NCI-H146 treated with DMSO at 0.1 percent for 48 hours (cell line): ENCODE results near the gene SV2C.
"Not testable (repeated sequence)": the region's sequence is repeated elsewhere in the genome, so short reads cannot be mapped to it uniquely, and the experiment has no call there.

Source experiments
- DNase-seq: peaks from one replicate; lab custom pipeline; 2025; ENCODE audit not compliant: unreplicated experiment; lab: John Stamatoyannopoulos, UW

The SV2C gene

GRCh38 chr5:76292620-76293322 is 209.6 kb downstream of the SV2C start:
- no peak for DNase-seq

- no peak for DNase-seq
Observed at GRCh38 chr5:76294573-76294972, 211.4 kb downstream of the SV2C start.

- DNase-seq: no peak
Observed at GRCh38 chr5:76298852-76299251, 215.7 kb downstream of the SV2C start.

DNA sequence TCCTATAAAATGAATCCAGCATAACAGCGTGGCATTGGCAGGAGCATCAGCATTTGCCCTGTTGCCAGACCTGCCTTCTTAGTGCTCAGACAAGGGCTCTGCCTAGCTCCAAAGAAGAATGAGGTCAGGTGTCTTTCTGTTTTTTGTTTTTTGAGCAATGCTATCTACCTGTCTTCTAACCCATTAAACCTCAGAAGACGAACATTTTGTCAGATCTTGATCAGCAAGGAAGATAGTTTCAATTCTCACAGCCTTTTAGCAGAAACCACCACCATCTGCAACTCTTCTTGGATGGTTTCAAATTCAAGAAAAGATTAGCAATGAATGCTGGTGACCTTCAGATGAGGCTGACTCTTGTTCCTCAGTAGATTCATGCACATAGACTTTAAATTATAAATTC is 216.4 kb downstream of the SV2C start:
- DNase-seq: no peak

DNA sequence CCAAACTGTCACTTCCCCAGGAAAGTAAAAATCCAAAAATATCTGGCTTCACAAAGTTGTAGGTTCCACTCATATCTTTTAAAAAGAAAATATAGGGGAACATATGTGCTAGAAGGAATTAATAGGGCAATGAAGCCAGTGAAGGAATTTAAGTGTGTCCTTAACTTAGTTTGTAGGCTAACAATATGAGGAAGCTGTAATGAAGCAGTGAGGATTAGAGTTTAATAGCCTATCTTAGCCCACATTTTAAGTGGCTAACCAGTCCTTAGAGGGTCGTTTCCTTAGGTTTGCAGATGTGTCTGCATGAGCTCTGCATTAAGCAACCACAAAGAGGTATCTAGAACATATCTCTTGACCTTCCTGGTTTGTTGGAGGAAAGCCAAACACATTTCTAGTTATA is 218.7 kb downstream of the SV2C start:
- not testable (repeated sequence) for DNase-seq

- not testable (repeated sequence) for DNase-seq
Observed at GRCh38 chr5:76302661-76303060, 219.5 kb downstream of the SV2C start.

- peak; percentile 3 for DNase-seq
Observed at GRCh38 chr5:76303921-76304320, 220.7 kb downstream of the SV2C start.

DNA sequence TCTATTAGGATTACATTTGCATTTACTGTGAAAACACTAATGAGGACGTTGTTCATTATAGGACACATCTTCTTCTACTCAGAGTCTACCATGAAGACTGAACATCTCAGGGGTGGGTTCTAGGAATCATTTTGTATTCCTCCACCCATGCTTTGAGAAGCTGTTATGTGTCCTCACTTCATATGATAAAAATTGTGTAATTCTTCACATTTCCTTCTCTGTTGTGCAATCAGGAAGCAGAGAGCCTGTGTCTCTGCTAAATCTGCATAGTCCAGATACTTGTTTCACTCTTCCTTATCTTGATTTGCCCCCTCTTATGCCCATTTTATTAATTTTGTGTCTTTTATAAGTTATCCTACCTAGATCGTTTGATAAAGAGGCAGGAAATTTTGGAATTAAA is 222.1 kb downstream of the SV2C start:
- no peak for DNase-seq

GRCh38 chr5:76305775-76306174 is 222.6 kb downstream of the SV2C start:
- no peak for DNase-seq

DNA sequence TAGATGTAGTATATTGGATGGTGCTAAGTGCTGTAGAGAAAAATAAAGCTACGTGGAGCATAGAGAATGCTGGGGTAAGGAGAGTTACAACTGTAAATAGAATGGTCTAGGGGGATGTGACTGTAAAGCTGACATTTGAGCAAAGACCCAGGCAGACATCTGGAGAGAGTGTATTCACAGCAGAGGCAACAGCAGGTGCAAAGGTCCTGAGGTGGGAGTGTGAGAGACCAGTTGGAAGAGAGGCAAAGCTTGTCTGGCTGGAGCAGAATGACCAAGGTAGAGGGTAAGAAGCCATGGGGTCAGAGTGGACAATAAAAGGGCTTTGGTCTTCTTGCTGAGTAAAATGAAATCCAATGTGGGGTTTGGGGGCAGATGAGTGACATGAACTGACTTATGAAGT is 227.0 kb downstream of the SV2C start:
- DNase-seq: no peak

- no peak for DNase-seq
Observed at GRCh38 chr5:76312783-76313182, 229.6 kb downstream of the SV2C start.

GRCh38 chr5:76314643-76315042 is 231.5 kb downstream of the SV2C start:
- DNase-seq: no peak

DNA sequence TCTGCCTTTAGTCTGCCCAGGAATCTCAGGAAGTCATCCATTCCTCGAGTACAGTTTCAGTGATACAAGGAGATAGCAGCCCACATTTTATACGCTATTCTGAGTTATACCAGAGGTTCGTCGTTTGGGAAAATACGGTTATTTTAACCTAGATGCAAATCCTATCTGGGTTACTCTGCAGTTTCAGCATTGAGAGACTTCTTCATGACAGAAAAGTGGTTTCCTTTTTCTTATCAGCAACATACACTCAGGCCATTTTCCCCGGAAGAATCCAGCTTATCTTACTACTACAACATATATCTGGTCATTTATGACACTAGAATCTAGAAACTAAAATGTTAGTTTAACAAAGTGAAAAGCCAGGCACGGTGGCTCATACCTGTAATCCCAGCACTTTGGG is 236.5 kb downstream of the SV2C start:
- DNase-seq: no peak

DNA sequence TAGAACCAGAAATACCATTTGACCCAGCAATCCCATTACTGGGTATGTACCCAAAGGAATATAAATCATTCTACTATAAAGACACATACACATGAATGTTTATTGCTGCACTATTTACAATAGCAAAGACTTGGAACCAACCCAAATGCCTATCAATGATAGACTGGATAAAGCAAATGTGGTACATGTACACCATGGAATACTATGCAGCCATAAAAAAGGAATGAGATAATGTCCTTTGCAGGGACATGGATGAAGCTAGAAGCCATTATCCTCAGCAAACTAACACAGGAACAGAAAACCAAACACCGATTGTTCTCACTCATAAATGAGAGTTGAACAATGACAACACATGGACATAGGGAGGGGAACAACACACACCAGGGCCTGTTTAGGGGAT is 240.3 kb downstream of the SV2C start:
- not testable (repeated sequence) for DNase-seq

DNA sequence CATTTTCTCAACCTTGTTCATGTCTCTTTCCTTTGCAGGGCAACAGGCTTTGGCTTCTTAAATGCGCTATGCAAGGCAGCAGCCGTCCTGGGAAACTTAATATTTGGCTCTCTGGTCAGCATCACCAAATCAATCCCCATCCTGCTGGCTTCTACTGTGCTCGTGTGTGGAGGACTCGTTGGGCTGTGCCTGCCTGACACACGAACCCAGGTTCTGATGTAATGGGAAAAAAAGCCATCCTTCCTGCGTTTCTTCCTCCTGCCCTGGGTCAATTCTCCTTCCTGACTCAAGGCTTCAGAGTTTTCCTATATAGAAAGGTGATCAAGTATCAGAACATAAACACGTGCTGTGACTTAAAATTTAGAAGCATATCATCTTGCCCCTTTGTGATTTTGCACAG is 242.1 kb downstream of the SV2C start:
- DNase-seq: no peak

DNA sequence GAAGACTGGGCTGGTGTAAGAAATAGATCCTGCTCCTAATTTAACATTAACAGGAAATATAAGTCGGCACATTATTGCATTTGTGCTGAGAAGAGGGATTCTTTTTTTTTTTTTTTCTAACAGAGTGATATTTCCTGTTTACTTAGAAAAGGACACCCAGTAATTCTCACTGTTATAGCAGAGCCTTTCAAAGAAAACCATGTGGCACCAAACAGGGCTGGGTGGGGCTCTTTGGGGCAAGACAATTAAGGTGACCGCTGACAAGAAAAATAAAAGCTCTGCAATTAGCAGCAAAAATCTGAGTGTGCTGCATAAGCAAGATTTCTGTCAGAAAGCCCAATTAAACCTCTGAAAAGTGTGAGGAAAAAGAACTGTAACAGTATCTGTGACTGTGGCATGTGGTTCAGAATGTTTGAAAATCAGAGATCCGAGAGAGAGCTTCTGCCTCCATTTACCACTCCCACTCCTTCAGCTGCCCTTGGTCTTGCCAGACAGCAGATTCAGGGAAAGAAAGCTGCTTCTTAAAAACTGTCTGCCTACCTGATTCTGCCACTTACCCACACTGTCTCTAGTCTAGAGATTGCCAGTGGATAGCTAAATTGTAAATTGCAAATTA is 242.8 kb downstream of the SV2C start:
- no peak for DNase-seq

DNA sequence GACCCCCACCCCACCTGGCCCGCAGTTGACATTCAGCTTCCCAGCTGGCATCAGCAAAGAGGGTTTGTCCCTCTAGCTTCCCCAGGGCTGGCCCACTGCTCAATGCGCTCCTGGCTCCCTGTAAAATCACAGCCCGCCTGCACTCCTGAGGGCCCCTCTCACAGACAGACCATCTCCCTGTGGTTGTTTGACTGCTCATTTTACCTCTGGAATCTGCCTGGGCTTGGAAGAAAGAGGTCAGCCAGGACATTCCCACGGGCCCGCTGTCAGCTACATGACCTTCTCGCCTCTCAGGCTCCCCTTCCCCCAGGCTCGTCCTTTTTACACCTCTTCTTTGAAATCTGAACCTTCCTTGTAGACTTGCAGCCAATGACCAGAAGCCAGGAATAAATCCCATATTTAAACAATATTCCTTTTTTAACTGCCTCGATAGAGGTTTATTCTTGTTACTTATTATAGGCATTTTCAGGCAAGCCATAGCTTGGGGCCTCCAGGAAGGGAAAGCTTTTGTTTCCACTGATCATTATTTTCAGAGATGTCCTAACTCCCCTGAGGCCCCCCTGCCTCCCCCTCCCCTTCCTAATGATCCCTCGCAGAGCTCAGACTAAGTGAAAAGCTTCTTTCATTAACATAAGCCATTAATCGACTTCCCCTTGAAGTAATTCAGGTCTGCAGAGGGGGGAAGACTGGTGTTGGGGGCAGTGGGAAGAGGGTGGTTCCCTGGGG is 243.6 kb downstream of the SV2C start:
- no peak for DNase-seq

DNA sequence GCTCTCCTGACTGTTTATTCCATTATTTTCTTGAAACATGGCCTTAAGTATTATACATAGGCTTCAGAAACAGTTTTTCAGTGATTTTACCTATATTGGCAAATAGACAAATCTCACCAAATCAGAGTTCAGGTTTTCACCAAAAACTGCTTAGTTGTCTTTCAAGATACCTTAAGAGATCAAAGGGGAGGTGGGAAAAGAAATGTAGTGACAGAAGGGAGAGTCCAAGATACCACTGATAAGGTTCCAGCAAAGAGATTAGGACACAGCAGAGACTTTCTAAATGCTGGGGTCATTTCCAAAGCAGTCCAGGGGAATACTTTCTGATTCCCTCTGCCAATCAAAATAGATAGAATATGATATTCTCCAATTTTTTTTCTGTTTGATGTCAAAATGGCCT is 246.2 kb downstream of the SV2C start:
- DNase-seq: no peak

GRCh38 chr5:76331126-76331525 is 247.9 kb downstream of the SV2C start:
- DNase-seq: no peak

GRCh38 chr5:76332102-76332501 is 248.9 kb downstream of the SV2C start:
- no peak for DNase-seq

DNA sequence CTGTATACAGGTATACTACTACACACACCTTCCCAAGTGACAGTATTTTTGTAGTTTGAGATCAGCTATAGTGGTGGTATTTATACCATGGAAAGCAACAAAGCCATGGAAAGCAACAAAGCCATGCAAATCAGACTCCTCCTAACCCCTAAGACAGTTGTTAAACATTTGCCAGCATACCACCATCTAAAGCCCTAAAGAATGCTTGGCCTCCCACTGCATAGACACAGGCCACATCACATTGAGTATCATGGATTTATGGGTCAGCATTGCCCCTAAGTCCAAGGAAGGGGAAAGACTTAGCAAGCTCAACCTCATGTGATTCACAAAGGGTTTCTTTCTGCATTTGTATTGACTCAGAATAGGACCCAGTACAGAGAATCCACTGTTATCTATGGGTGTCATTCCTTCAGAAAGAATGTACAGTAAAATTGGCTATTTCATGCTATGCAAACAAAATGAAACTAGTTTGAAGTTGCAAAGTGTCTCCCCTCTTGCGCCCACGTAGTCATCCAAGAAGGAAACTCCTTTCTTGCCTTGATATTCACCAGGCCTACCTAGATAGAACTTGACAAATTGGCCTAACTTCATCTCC is 249.5 kb downstream of the SV2C start:
- DNase-seq: no peak

- no peak for DNase-seq
Observed at GRCh38 chr5:76333571-76333970, 250.4 kb downstream of the SV2C start.
